Nephron (organoid): ENCODE measurements around the gene BCAS4.

Experiments
- H3K27ac Mint-ChIP-seq, 3 experiments: 2 replicates each; pipeline ENCODE4 v1.8.0; 2020; ENCODE audit warnings: mixed read lengths in 3 of 3, mild to moderate bottlenecking in 2 of 3, moderate library complexity in 1 of 3
- H3K27me3 Mint-ChIP-seq: 2 replicates; pipeline ENCODE4 v1.8.0; 2021; ENCODE audit warnings: low read depth, mild to moderate bottlenecking, moderate library complexity, mixed read lengths
- H3K36me3 Mint-ChIP-seq: 2 replicates; pipeline ENCODE4 v1.8.0; 2020; ENCODE audit warnings: low read depth, mixed read lengths
- H3K4me1 Mint-ChIP-seq: 2 replicates; pipeline ENCODE4 v1.8.0; 2020; ENCODE audit warnings: mixed read lengths
- H3K4me3 Mint-ChIP-seq, 3 experiments: 2 replicates each; pipeline ENCODE4 v1.8.0; 2020; ENCODE audit warnings: mild to moderate bottlenecking in 3 of 3, mixed read lengths in 3 of 3, moderate library complexity in 2 of 3
- H3K9me3 Mint-ChIP-seq: 2 replicates; pipeline ENCODE4 v1.8.0; 2020; ENCODE audit warnings: mixed read lengths
- CTCF ChIP-seq, 3 experiments: fragments of 200-600 bp; sonication (generic); IDR thresholded peaks; one replicate each; pipeline ENCODE4 v1.5.0; 2021; ENCODE audit warnings: antibody characterized with exemption in 3 of 3; ENCODE audit not compliant: unreplicated experiment in 3 of 3

The BCAS4 gene

GRCh38 chr20:50866036-50866685, 71.3 kb downstream of the BCAS4 start:
- Mint-ChIP-seq H3K27me3 (peaks cover 6% of the 10 kb centered on the region), H3K36me3 (no peaks in the 10 kb centered on the region), H3K9me3 (no peaks in the 10 kb centered on the region), H3K27ac (no peak overlapping the region), H3K4me3 (no peak overlapping the region), H3K4me1 (peaks cover 8% of the 10 kb centered on the region)
- no peak for TF ChIP-seq CTCF (IDR thresholded peaks at IDR 0.05; ENCODE audit: unreplicated experiment in 3 of 3)

GRCh38 chr20:50866831-50867230, 72.0 kb downstream of the BCAS4 start:
- no peaks in the 10 kb centered on the region for H3K9me3 Mint-ChIP-seq
- no peak overlapping the region for H3K4me3 Mint-ChIP-seq
- H3K36me3 Mint-ChIP-seq: no peaks in the 10 kb centered on the region
- peaks cover 15% of the 10 kb centered on the region for H3K4me1 Mint-ChIP-seq
- H3K27ac Mint-ChIP-seq: no peak overlapping the region
- TF ChIP-seq CTCF (IDR thresholded peaks at IDR 0.05; ENCODE audit: unreplicated experiment in 3 of 3): no peak
- H3K27me3 Mint-ChIP-seq: peaks cover 6% of the 10 kb centered on the region

- no peak overlapping the region for H3K27ac Mint-ChIP-seq
- peaks cover 15% of the 10 kb centered on the region for H3K4me1 Mint-ChIP-seq
- no peaks in the 10 kb centered on the region for H3K9me3 Mint-ChIP-seq
- H3K27me3 Mint-ChIP-seq: no peaks in the 10 kb centered on the region
- H3K4me3 Mint-ChIP-seq: no peak overlapping the region
- TF ChIP-seq CTCF (IDR thresholded peaks at IDR 0.05; ENCODE audit: unreplicated experiment in 3 of 3): no peak
- no peaks in the 10 kb centered on the region for H3K36me3 Mint-ChIP-seq
These were observed 72.9 kb downstream of the BCAS4 start for GRCh38 chr20:50867805-50868204.

GRCh38 chr20:50868509-50869495, 73.9 kb downstream of the BCAS4 start:
- TF ChIP-seq CTCF (IDR thresholded peaks at IDR 0.05; ENCODE audit: unreplicated experiment in 3 of 3): no peak
- H3K4me3 Mint-ChIP-seq: peak overlapping the region in 1 of 3 experiments; percentile 48
- peaks cover 21% of the 10 kb centered on the region for H3K4me1 Mint-ChIP-seq
- no peaks in the 10 kb centered on the region for H3K36me3 Mint-ChIP-seq
- H3K9me3 Mint-ChIP-seq: no peaks in the 10 kb centered on the region
- no peaks in the 10 kb centered on the region for H3K27me3 Mint-ChIP-seq
- peak overlapping the region in 2 of 3 experiments; percentile 44 to 57 for H3K27ac Mint-ChIP-seq

GRCh38 chr20:50870561-50871161, 75.8 kb downstream of the BCAS4 start:
- peaks cover 25% of the 10 kb centered on the region for H3K4me1 Mint-ChIP-seq
- H3K27me3 Mint-ChIP-seq: no peaks in the 10 kb centered on the region
- H3K9me3 Mint-ChIP-seq: no peaks in the 10 kb centered on the region
- peak overlapping the region; percentile 53 to 91 (median 85) for H3K27ac Mint-ChIP-seq
- TF ChIP-seq CTCF (IDR thresholded peaks at IDR 0.05; ENCODE audit: unreplicated experiment in 3 of 3): no peak
- H3K36me3 Mint-ChIP-seq: no peaks in the 10 kb centered on the region
- peak overlapping the region; percentile 57 to 80 (median 74) for H3K4me3 Mint-ChIP-seq
